HFFc6 (cell line): ENCODE measurements around the gene TMEM232. TPM values are rescaled to one million over a fixed set of nuclear protein-coding genes. Genes with fewer than 3 reads are reported as not detected.

Experiments used
- DNase-seq: peaks from one replicate; pipeline ENCODE4 v3.0.0-alpha.2; 2018
- H3K27ac Mint-ChIP-seq: 2 replicates; pipeline ENCODE4 v1.8.0; 2020; ENCODE audit warnings: mild to moderate bottlenecking, mixed read lengths
- H3K27me3 Mint-ChIP-seq: 2 replicates; pipeline ENCODE4 v1.8.0; 2021; ENCODE audit warnings: mild to moderate bottlenecking, moderate library complexity, mixed read lengths; ENCODE audit not compliant: insufficient read depth
- H3K36me3 Mint-ChIP-seq: 2 replicates; pipeline ENCODE4 v1.8.0; 2021; ENCODE audit warnings: low read depth, mixed read lengths
- H3K4me1 Mint-ChIP-seq: 2 replicates; pipeline ENCODE4 v1.8.0; 2020; ENCODE audit warnings: low read depth, mixed read lengths
- H3K4me3 Mint-ChIP-seq: 2 replicates; pipeline ENCODE4 v1.8.0; 2020; ENCODE audit warnings: mild to moderate bottlenecking, moderate library complexity, mixed read lengths
- H3K9me3 Mint-ChIP-seq: 2 replicates; pipeline ENCODE4 v1.8.0; 2020; ENCODE audit warnings: mild to moderate bottlenecking, mixed read lengths
- CTCF ChIP-seq: fragments of 200-600 bp; sonication (generic); IDR thresholded peaks from 2 replicates; pipeline ENCODE4 v1.5.0; 2021; ENCODE audit warnings: antibody characterized with exemption, mild to moderate bottlenecking
- total RNA-seq, 6 experiments: library from RNA; stranded (reverse); fragmentation: NEBNext Ultra II Directional; extraction: Animal tissue kit (Norgen Biotek cat#: 25700); gene quantifications; 2 replicates in 1 of 6; 3 replicates in 5 of 6; pipeline ENCODE4 v1.2.3, GENCODE V29; 2021

The TMEM232 gene
- total RNA-seq, 6 experiments from 2014 or later, result 0.36 to 1.3 (median 1.0) TPM

GRCh38 chr5:110435207-110435606 lies 291.3 kb downstream of the TMEM232 start:
- no peaks in the 10 kb centered on the region for H3K36me3 Mint-ChIP-seq
- H3K27me3 Mint-ChIP-seq, result peaks cover 2% of the 10 kb centered on the region; the same call in 1 of the 2 replicates
- H3K4me3 Mint-ChIP-seq, result no peak overlapping the region
- DNase-seq, result no peak
- no peaks in the 10 kb centered on the region for H3K4me1 Mint-ChIP-seq
- TF ChIP-seq CTCF, result no peak
- peaks cover 24% of the 10 kb centered on the region for H3K9me3 Mint-ChIP-seq
- H3K27ac Mint-ChIP-seq, result no peak overlapping the region

GRCh38 chr5:110431603-110432002 lies 294.9 kb downstream of the TMEM232 start:
- Mint-ChIP-seq H3K4me1 (no peaks in the 10 kb centered on the region), H3K9me3 (peaks cover 16% of the 10 kb centered on the region), H3K27me3 (peaks cover 2% of the 10 kb centered on the region; the same call in 1 of the 2 replicates), H3K27ac (no peak overlapping the region), H3K4me3 (no peak overlapping the region), H3K36me3 (no peaks in the 10 kb centered on the region)
- DNase-seq, result no peak
- no peak for TF ChIP-seq CTCF

- Mint-ChIP-seq H3K4me3 (no peak overlapping the region), H3K27ac (no peak overlapping the region), H3K36me3 (no peaks in the 10 kb centered on the region), H3K4me1 (no peaks in the 10 kb centered on the region), H3K9me3 (peaks cover 40% of the 10 kb centered on the region), H3K27me3 (peaks cover 2% of the 10 kb centered on the region; the same call in 1 of the 2 replicates)
- no peak for DNase-seq
- TF ChIP-seq CTCF, result peak; percentile 41; the same call in 1 of the 2 replicates
These were observed 312.1 kb downstream of the TMEM232 start for GRCh38 chr5:110414360-110414759.

- TF ChIP-seq CTCF, result no peak
- Mint-ChIP-seq H3K4me3 (no peak overlapping the region), H3K36me3 (no peaks in the 10 kb centered on the region), H3K27me3 (peaks cover 2% of the 10 kb centered on the region; the same call in 1 of the 2 replicates), H3K4me1 (no peaks in the 10 kb centered on the region), H3K27ac (no peak overlapping the region), H3K9me3 (peaks cover 38% of the 10 kb centered on the region)
- DNase-seq, result no peak
These were observed 312.6 kb downstream of the TMEM232 start for GRCh38 chr5:110413856-110414255.

GRCh38 chr5:110409571-110409970 lies 316.9 kb downstream of the TMEM232 start:
- Mint-ChIP-seq H3K9me3 (peaks cover 34% of the 10 kb centered on the region), H3K4me3 (no peak overlapping the region), H3K4me1 (no peaks in the 10 kb centered on the region), H3K27ac (no peak overlapping the region), H3K36me3 (no peaks in the 10 kb centered on the region), H3K27me3 (no peaks in the 10 kb centered on the region; the same call in 1 of the 2 replicates)
- DNase-seq, result no peak
- TF ChIP-seq CTCF, result no peak

GRCh38 chr5:110402562-110402961 lies 323.9 kb downstream of the TMEM232 start:
- H3K4me3 Mint-ChIP-seq, result no peak overlapping the region
- no peaks in the 10 kb centered on the region for H3K27me3 Mint-ChIP-seq
- DNase-seq, result no peak
- no peak for TF ChIP-seq CTCF
- H3K9me3 Mint-ChIP-seq, result peaks cover 19% of the 10 kb centered on the region
- H3K4me1 Mint-ChIP-seq, result no peaks in the 10 kb centered on the region
- no peaks in the 10 kb centered on the region for H3K36me3 Mint-ChIP-seq
- no peak overlapping the region for H3K27ac Mint-ChIP-seq
